Left lung (tissue), 10 donors: ENCODE results near the gene RPL6. TPM values are rescaled to one million over a fixed set of nuclear protein-coding genes. Genes with fewer than 3 reads are reported as not detected.

Source experiments
- ATAC-seq: fragments of 200-7000 bp; cut with Tn5 transposase; one replicate; pipeline ENCODE4 v1.9.1; 2020; ENCODE audit warnings: moderate library complexity
- DNase-seq, 4 donors: peaks; one replicate each; pipeline ENCODE4 v3.0.0-alpha.2; 2013 to 2020
- H3K27ac ChIP-seq, 2 donors: fragments of 200-600 bp; sonication (generic) in 1 of 2; one replicate each; pipeline versions ENCODE4 v1.5.0 to v1.8.0; 2020 to 2021
- H3K27me3 ChIP-seq, 2 donors: fragments of 200-600 bp; sonication (generic) in 1 of 2; one replicate each; pipeline versions ENCODE4 v1.5.0 to v1.8.0; 2020 to 2021
- H3K36me3 ChIP-seq, 2 donors: fragments of 200-600 bp; sonication (generic) in 1 of 2; one replicate each; pipeline versions ENCODE4 v1.5.0 to v1.8.0; 2020 to 2021
- H3K4me1 ChIP-seq, 2 donors: fragments of 200-600 bp; one replicate each; pipeline ENCODE4 v1.8.0; 2021
- H3K4me3 ChIP-seq, 2 donors: fragments of 200-600 bp; sonication (generic) in 1 of 2; one replicate each; pipeline versions ENCODE4 v1.5.0 to v1.8.0; 2020 to 2021; ENCODE audit warnings: mild to moderate bottlenecking in 1 of 2
- H3K9me3 ChIP-seq, 2 donors: fragments of 200-600 bp; sonication (generic) in 1 of 2; one replicate each; pipeline versions ENCODE4 v1.5.0 to v1.8.0; 2020 to 2021
- CTCF ChIP-seq, 2 donors: fragments of 200-600 bp; sonication (generic) in 1 of 2; IDR thresholded peaks; one replicate each; pipeline versions ENCODE4 v1.5.0 to v1.8.0; 2021; ENCODE audit warnings: antibody characterized with exemption in 2 of 2
- intact Hi-C, 2 donors: fragments of 100-400 bp; cut with DNase I; formaldehyde crosslinking; loops; one replicate each; pipeline versions ENCODE4 v1.11.2 to v1.14.2; 2022
- polyA plus RNA-seq, 6 donors: library from polyadenylated mRNA; unstranded; fragments of 120-200 nt; gene quantifications; one replicate each; pipeline ENCODE4 v1.2.1, GENCODE V29; 2013; ENCODE audit not compliant: insufficient read length in 6 of 6
- total RNA-seq, 2 donors: library from RNA; stranded (reverse); fragmentation: NEBNext Ultra II Directional; extraction: Animal tissue kit (Norgen Biotek cat#: 25700); gene quantifications; one replicate each; pipeline ENCODE4 v1.2.1, GENCODE V29; 2021
- donor health status: DM: no; HTN: yes; CAD: no.
- donor health status: DM: no; HTN: no; CAD: no.

Gene RPL6
- total and polyA plus RNA-seq, 8 donors = 954 to 2,888 (median 2,613) TPM

- H3K4me1 ChIP-seq = peaks cover 10 to 28% of the 10 kb centered on the region in 2 donors
- DNase-seq = peak in 1 of 4 donors; percentile 32
- no peaks in the 10 kb centered on the region for H3K27me3 ChIP-seq
- peak; percentile 5 for ATAC-seq
- no peaks in the 10 kb centered on the region for H3K36me3 ChIP-seq
- TF ChIP-seq CTCF (IDR thresholded peaks at IDR 0.05) = no peak
- no peaks in the 10 kb centered on the region for H3K9me3 ChIP-seq
- H3K4me3 ChIP-seq = peak overlapping the region; percentile 83 to 87
- intact Hi-C loops = loop anchor here in 1 of 2 donors (10.0 kb wide), 1 partner anchor 186 kb away; no protein-coding TSS in a partner anchor
- peak overlapping the region in 1 of 2 donors; percentile 82 for H3K27ac ChIP-seq
Measured at GRCh38 chr12:112380663-112381405, 28.6 kb downstream of the RPL6 start.

- Histone ChIP-seq H3K27ac (no peak overlapping the region), H3K27me3 (no peaks in the 10 kb centered on the region), H3K4me3 (no peak overlapping the region), H3K36me3 (no peaks in the 10 kb centered on the region), H3K4me1 (peaks cover 0 to 9% of the 10 kb centered on the region in 2 donors), H3K9me3 (no peaks in the 10 kb centered on the region)
- TF ChIP-seq CTCF (IDR thresholded peaks at IDR 0.05) = no peak
- ATAC-seq = no peak
- peak in 1 of 4 donors; percentile 5 for DNase-seq
- intact Hi-C loops = no loop called here
Measured at GRCh38 chr12:112375105-112375504, 34.3 kb downstream of the RPL6 start.

- Histone ChIP-seq H3K36me3 (no peaks in the 10 kb centered on the region), H3K4me1 (peaks cover 0 to under 1% of the 10 kb centered on the region in 2 donors), H3K9me3 (no peaks in the 10 kb centered on the region), H3K4me3 (no peak overlapping the region), H3K27me3 (no peaks in the 10 kb centered on the region), H3K27ac (no peak overlapping the region)
- intact Hi-C loops = no loop called here
- no peak for ATAC-seq
- TF ChIP-seq CTCF (IDR thresholded peaks at IDR 0.05) = no peak
- DNase-seq = no peak
Measured at GRCh38 chr12:112374166-112374740, 35.2 kb downstream of the RPL6 start.

- intact Hi-C loops = no loop called here
- H3K36me3 ChIP-seq = no peaks in the 10 kb centered on the region
- H3K4me1 ChIP-seq = no peaks in the 10 kb centered on the region
- H3K9me3 ChIP-seq = no peaks in the 10 kb centered on the region
- no peak overlapping the region for H3K4me3 ChIP-seq
- DNase-seq (no peak), ATAC-seq (no peak)
- H3K27ac ChIP-seq = no peak overlapping the region
- H3K27me3 ChIP-seq = no peaks in the 10 kb centered on the region
- TF ChIP-seq CTCF (IDR thresholded peaks at IDR 0.05) = no peak
Measured at GRCh38 chr12:112370868-112371510, 38.4 kb downstream of the RPL6 start.

GRCh38 chr12:112370199-112370598 lies 39.2 kb downstream of the RPL6 start:
- DNase-seq = no peak
- Histone ChIP-seq H3K36me3 (no peaks in the 10 kb centered on the region), H3K4me1 (no peaks in the 10 kb centered on the region), H3K9me3 (no peaks in the 10 kb centered on the region), H3K27me3 (no peaks in the 10 kb centered on the region), H3K4me3 (no peak overlapping the region), H3K27ac (no peak overlapping the region)
- intact Hi-C loops = no loop called here
- no peak for TF ChIP-seq CTCF (IDR thresholded peaks at IDR 0.05)
- no peak for ATAC-seq
